C4-2B (cell line): ENCODE data around the gene TM2D3.

Experiments
- H3K27ac ChIP-seq: fragments of 450-650 bp; 2 replicates; pipeline ENCODE4 v1.5.1; 2017
- CTCF ChIP-seq: fragments of 450-650 bp; conservative IDR thresholded peaks from 2 replicates; pipeline ENCODE4 v1.5.1; 2017; ENCODE audit warnings: mild to moderate bottlenecking
- ZFX ChIP-seq: fragments of 450-650 bp; IDR thresholded peaks from 2 replicates; pipeline ENCODE4 v1.6.1; 2017

TM2D3 gene

DNA sequence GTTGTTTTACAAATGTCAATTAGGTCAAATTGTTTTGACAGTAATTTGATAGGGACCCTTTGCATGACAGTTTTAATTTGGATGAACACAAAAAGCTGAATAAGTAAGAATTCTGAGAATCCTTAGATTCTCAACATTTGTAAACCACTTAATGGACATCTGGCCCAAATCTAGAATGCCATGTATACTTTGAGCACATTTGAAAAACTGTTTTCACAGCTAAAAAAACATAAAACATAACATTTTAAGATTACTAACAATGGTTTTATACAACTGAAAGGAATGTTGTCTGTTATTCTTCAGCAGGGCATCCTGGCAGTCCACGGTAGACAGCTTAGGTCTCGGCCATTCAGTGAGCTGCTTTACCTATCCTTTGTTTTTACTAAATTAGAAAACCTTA is 34.5 kb upstream of the TM2D3 start:
- H3K27ac ChIP-seq: no peak overlapping the region
- TF ChIP-seq CTCF (no peak), ZFX (no peak)

GRCh38 chr15:101684877-101685276 is 32.7 kb upstream of the TM2D3 start:
- no peak overlapping the region for H3K27ac ChIP-seq
- TF ChIP-seq ZFX (no peak), CTCF (no peak)

- no peak for TF ChIP-seq CTCF
- H3K27ac ChIP-seq: no peak overlapping the region
These were observed 32.2 kb upstream of the TM2D3 start for GRCh38 chr15:101684384-101684783.

- H3K27ac ChIP-seq: no peak overlapping the region
- no peak for TF ChIP-seq CTCF
- TF ChIP-seq ZFX: no peak
These were observed 27.6 kb upstream of the TM2D3 start for GRCh38 chr15:101679806-101680205.

GRCh38 chr15:101676921-101677329 is 24.7 kb upstream of the TM2D3 start:
- no peak for TF ChIP-seq CTCF
- TF ChIP-seq ZFX: no peak
- H3K27ac ChIP-seq: no peak overlapping the region

DNA sequence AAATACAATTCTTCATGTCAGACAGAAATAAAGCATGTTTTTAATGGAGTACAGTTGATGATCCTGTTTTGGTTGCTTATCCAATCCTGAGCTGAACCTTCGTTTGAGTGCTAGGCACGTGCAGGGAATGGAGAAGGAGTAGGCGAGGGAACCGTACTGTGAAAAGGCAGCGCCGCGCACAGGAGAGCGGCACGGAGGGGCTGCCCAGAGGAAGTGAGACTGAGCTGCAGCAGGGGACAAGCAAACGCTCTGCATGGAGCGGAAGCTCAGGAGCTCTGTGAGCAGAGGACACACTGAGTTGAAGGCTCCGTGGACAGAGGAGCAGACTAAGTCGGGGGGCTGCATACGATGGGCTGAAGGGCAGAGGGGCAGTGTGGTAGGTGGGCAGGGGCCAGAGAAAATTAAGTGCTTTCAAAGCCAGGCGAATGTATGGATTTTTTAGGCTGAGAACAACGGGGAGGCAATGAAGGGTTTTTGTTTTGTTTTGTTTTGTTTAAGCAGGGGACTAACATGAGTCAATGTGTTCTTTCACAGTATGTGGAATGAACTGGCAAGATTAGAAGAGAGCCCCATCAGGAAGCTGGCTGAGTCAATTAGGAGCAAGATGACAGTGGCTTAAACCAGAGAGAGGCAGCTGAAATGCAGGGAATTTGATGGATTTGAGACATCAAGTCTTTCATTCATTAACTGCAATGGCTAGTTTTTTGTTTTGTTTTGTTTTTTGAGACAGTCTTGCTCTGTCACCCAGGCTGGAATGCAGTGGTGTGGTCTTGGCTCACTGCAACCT is 23.8 kb upstream of the TM2D3 start:
- TF ChIP-seq ZFX: no peak
- TF ChIP-seq CTCF: no peak
- no peak overlapping the region for H3K27ac ChIP-seq

- no peak overlapping the region for H3K27ac ChIP-seq
- TF ChIP-seq CTCF: no peak
- no peak for TF ChIP-seq ZFX
These were observed 22.8 kb upstream of the TM2D3 start for GRCh38 chr15:101675015-101675414.
